Heart left ventricle (tissue), 13 donors: ENCODE data around the gene LHFPL3.

Experiments
- POLR2A ChIP-seq, 2 donors: fragments of 450-650 bp; IDR thresholded peaks; one replicate each; pipeline ENCODE4 v1.6.1; 2017; ENCODE audit warnings: antibody characterized with exemption in 2 of 2, mild to moderate bottlenecking in 2 of 2, moderate library complexity in 2 of 2
- TF ChIP-seq, protein P1 (sequence below), 12 donors: fragments of 200-600 bp; sonication (generic) in 4 of 12; IDR thresholded peaks; one replicate each; pipeline versions ENCODE4 v1.5.0 to v1.8.0; 2018 to 2022; ENCODE audit warnings: antibody characterized with exemption in 12 of 12, mild to moderate bottlenecking in 5 of 12
- donor health status: ischemic (EF 13 %, LVEDD 7.1; RV severe dilation, severe dysfunction).
- donor health status: DM: no; HTN: yes; CAD: no.
- donor health status: DM: no; HTN: no; CAD: no.
- donor health status: ischemic (EF 25% LVEDD 6.9; RV normal size, moderate dysfunction).
- donor health status: ischemic (EF 25% LVEDD 5.7; RV mildly dilated, moderate dysfunction).
- donor health status: ischemic (EF 35%, LVEDD 5.7; RV mildly dilated, moderate dysfunction).
- donor health status: nonischemic (EF 11% LVEDD 7.7; RV severe dilation, severe dysfunction).
- donor health status: DM: yes; HTN: yes; CAD: no.
- donor health status: PGD.
- donor health status: ischemic (EF 29% LVEDD 5.4; RV normal size, mild dysfunction).
- donor health status: nonischemic (EF 23%, LVEDD 6.1; RV moderate dilation, normal function).

DNA sequence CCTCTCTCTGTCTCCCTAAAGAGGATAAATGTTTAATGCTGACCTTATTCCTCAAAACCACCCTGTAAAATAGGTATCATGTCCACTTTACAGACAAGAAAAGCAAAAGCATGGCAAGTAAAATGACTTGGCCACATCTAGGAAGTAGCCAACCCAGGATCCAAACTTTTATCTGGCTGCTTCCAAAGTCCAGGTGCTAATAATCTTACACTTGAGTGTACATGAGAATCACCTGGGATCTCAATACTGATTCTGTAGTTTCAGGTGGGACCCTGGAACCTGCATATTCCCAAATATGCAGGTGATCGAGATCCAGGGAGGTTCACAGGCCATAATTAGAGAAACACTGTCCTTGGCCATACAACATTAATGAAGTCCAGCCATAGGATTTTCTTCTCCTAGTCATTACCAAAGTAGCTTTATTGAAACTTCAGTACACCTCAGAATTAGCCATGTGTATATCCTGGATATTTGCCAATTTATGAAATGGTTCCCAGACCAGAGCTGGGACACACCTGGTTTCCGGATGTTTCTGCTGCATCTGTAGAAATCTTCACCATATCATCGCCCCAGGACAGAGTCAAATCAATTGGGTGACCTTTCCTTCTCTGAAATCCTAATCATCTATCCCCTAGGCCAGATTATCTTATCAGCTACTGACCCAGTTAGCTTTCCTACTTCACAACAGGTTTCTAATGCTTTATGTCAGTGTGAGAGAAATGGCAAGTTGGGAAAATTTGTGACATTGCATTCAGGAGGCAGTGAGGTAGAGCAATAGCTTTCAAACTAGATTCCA is 566.5 kb downstream of the LHFPL3 start:
- TF ChIP-seq POLR2A (IDR thresholded peaks at IDR 0.05) = no peak
- TF ChIP-seq, protein P1, sequence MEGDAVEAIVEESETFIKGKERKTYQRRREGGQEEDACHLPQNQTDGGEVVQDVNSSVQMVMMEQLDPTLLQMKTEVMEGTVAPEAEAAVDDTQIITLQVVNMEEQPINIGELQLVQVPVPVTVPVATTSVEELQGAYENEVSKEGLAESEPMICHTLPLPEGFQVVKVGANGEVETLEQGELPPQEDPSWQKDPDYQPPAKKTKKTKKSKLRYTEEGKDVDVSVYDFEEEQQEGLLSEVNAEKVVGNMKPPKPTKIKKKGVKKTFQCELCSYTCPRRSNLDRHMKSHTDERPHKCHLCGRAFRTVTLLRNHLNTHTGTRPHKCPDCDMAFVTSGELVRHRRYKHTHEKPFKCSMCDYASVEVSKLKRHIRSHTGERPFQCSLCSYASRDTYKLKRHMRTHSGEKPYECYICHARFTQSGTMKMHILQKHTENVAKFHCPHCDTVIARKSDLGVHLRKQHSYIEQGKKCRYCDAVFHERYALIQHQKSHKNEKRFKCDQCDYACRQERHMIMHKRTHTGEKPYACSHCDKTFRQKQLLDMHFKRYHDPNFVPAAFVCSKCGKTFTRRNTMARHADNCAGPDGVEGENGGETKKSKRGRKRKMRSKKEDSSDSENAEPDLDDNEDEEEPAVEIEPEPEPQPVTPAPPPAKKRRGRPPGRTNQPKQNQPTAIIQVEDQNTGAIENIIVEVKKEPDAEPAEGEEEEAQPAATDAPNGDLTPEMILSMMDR (IDR thresholded peaks at IDR 0.05) = no peak
